IPS-20b (cell line): ENCODE results near the gene BRINP3.

Experiments used
- H3K27ac ChIP-seq: one replicate; pipeline ENCODE4 v1.5.1; 2013; ENCODE audit warnings: low read length
- H3K27me3 ChIP-seq: 2 replicates; pipeline ENCODE4 v1.6.1; 2013; ENCODE audit warnings: mild to moderate bottlenecking, low read length, inconsistent platforms; ENCODE audit not compliant: insufficient read depth
- H3K36me3 ChIP-seq: 2 replicates; pipeline ENCODE4 v1.6.1; 2013; ENCODE audit warnings: low read depth, mild to moderate bottlenecking, inconsistent platforms, low read length, moderate library complexity; ENCODE audit not compliant: insufficient read depth
- H3K4me1 ChIP-seq: 2 replicates; pipeline ENCODE4 v1.6.1; 2013; ENCODE audit warnings: mild to moderate bottlenecking, control low read depth, inconsistent platforms, low read length, moderate library complexity; ENCODE audit not compliant: insufficient read depth
- H3K4me3 ChIP-seq: 2 replicates; pipeline ENCODE4 v1.5.1; 2013; ENCODE audit warnings: mild to moderate bottlenecking, low read length, inconsistent platforms
- H3K9ac ChIP-seq: 2 replicates; pipeline ENCODE4 v1.6.1; 2013; ENCODE audit warnings: low read depth, mild to moderate bottlenecking, inconsistent platforms, low read length, moderate library complexity
- H3K9me3 ChIP-seq: 2 replicates; pipeline ENCODE4 v1.6.1; 2013; ENCODE audit warnings: mild to moderate bottlenecking, low read depth, low read length, inconsistent platforms; ENCODE audit not compliant: insufficient read depth

Gene BRINP3

DNA sequence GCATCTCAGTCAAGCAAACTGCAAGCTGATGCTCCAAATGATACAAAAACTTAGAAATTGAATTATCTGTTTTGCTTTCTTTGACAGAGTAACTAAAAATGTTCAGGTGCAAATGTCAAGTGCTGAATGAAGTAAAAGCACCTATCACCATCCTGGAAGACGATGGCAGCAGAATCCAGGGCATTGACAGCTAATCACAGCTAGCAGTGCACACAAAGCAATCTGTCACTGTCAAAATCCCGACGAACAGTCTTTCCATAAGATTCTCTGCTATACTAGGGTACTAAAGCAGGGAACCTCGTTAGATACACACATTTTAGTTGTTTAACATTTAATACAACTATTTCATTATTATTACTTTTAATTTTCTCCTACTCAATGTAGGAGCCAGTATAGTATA is 233.3 kb downstream of the BRINP3 start:
- H3K36me3 ChIP-seq: no peaks in the 10 kb centered on the region
- no peak overlapping the region for H3K9ac ChIP-seq
- no peaks in the 10 kb centered on the region for H3K27me3 ChIP-seq
- no peak overlapping the region for H3K4me3 ChIP-seq
- H3K9me3 ChIP-seq: no peaks in the 10 kb centered on the region
- no peak overlapping the region for H3K27ac ChIP-seq
- no peaks in the 10 kb centered on the region for H3K4me1 ChIP-seq

DNA sequence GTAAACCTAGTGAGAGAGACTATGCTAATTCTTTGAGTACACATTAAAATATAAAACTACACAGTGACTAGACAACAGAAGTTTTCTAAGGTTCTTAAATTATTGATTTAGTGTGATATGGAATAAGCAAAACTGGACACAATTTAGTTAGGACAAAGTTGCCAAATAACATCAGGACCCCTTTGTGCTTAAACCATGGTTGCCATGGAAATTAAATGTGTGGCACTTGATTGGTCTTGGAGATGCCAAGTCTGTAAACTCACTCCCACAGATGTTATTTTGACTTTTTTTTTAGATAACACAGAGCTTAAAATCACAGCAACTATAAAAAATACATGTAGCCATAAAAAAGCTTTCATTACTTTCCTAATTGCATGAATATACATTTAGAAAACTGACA is 234.6 kb downstream of the BRINP3 start:
- no peaks in the 10 kb centered on the region for H3K9me3 ChIP-seq
- no peak overlapping the region for H3K4me3 ChIP-seq
- H3K27ac ChIP-seq: no peak overlapping the region
- H3K36me3 ChIP-seq: no peaks in the 10 kb centered on the region
- no peak overlapping the region for H3K9ac ChIP-seq
- H3K4me1 ChIP-seq: no peaks in the 10 kb centered on the region
- H3K27me3 ChIP-seq: no peaks in the 10 kb centered on the region

DNA sequence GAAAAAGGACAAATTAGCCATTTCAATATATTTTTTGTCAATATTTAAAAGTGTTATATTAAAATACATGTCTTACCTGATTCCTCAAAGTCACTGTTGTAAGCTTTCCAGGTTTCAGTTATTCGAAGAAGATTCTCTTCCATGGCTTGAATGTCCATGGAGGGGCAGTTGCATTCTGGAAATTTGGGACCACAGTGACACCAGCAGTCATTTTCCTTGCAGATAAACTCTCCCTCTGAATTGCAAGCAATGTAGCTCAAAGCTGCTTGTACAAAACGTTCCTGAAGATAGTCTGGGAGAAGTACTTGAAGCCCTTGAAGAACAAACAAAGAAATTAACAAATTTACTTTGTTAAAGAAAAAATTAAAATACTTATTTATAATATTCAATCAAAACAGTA is 251.7 kb downstream of the BRINP3 start:
- H3K4me3 ChIP-seq: no peak overlapping the region
- H3K36me3 ChIP-seq: no peaks in the 10 kb centered on the region
- no peaks in the 10 kb centered on the region for H3K9me3 ChIP-seq
- H3K27ac ChIP-seq: no peak overlapping the region
- no peak overlapping the region for H3K9ac ChIP-seq
- no peaks in the 10 kb centered on the region for H3K4me1 ChIP-seq
- no peaks in the 10 kb centered on the region for H3K27me3 ChIP-seq

DNA sequence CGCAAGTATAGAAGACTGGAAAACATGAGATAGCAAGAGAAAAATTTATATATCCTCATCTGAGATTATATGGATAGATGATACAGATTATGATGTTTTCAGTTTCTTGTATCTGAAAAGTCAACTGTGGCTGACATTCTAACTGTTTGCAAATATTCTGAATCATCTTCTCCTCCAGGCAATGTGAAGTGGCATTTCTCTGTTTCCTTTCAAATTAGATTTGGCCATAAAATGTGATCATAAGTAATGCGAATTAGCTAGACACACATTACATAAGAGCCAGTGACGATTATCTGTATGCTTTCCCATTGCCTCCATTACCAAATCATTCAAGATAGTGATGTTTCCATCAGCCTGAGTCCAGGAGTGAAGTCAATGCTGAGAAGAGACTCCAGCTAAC is 265.2 kb downstream of the BRINP3 start:
- no peaks in the 10 kb centered on the region for H3K27me3 ChIP-seq
- no peak overlapping the region for H3K9ac ChIP-seq
- H3K4me3 ChIP-seq: no peak overlapping the region
- no peaks in the 10 kb centered on the region for H3K36me3 ChIP-seq
- no peaks in the 10 kb centered on the region for H3K4me1 ChIP-seq
- H3K27ac ChIP-seq: no peak overlapping the region
- H3K9me3 ChIP-seq: no peaks in the 10 kb centered on the region

DNA sequence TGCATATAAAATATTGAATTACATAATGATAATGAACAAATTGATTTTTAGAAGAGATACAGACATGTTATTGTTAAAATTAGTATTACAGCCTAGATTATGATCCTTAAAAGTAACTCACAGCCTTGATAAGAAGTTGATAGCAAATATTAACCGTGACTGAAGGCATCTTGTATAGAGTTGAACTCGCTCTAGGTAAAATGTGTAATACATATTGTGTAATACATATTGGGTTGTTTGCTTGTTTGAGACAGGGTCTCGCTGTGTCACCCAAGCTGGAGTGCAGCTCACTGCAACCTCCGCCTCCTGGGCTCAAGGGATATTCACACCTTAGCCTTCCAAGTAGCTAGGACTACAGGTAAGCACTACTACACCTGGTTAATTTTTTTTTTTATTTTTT is 269.9 kb downstream of the BRINP3 start:
- Histone ChIP-seq H3K9ac (no peak overlapping the region), H3K27me3 (no peaks in the 10 kb centered on the region), H3K36me3 (no peaks in the 10 kb centered on the region), H3K9me3 (no peaks in the 10 kb centered on the region), H3K4me1 (no peaks in the 10 kb centered on the region), H3K4me3 (no peak overlapping the region), H3K27ac (no peak overlapping the region)

DNA sequence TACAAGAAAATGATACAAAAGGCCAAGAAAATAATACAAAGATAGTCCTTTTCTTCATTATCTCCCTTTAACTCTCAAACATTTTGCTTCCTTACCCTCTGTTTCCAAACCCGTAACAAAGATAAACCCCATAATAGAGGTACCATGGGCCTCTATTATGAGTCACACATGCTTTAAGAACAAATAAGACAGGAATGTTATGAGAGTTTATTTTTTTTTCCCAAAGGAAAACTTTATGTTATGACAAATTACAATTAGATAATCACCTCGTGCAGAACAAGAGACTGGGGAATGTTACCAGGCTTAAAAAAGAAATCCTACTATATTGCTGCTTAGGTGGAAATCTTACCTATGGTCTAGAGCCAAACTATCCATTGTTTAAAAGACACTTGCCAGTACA is 272.0 kb downstream of the BRINP3 start:
- no peak overlapping the region for H3K27ac ChIP-seq
- H3K9ac ChIP-seq: no peak overlapping the region
- no peaks in the 10 kb centered on the region for H3K27me3 ChIP-seq
- H3K4me3 ChIP-seq: no peak overlapping the region
- H3K9me3 ChIP-seq: peaks cover 8% of the 10 kb centered on the region; the same call in 1 of the 2 replicates
- H3K36me3 ChIP-seq: no peaks in the 10 kb centered on the region
- H3K4me1 ChIP-seq: no peaks in the 10 kb centered on the region

DNA sequence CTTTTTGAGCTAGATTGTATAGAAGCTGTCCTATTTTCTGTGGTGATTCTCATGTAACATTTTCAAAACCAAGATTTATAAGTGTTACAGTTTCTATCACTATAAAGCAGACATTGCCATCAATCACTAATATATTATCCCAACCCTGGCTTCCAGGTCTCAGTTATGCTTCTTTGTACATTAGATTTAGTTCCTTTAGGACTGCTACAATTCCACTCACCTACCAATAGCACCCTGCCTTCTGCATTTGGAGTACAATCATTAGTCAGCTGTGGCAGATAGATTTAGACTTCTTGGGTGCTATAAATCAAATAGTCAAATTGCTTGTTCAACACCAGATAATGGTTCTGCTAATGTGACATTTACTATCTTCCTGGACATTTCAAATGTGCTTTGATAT is 281.6 kb downstream of the BRINP3 start:
- Histone ChIP-seq H3K27ac (no peak overlapping the region), H3K4me3 (no peak overlapping the region), H3K9ac (no peak overlapping the region), H3K4me1 (no peaks in the 10 kb centered on the region; the same call in 1 of the 2 replicates), H3K36me3 (no peaks in the 10 kb centered on the region), H3K9me3 (no peaks in the 10 kb centered on the region; the same call in 1 of the 2 replicates), H3K27me3 (no peaks in the 10 kb centered on the region)

DNA sequence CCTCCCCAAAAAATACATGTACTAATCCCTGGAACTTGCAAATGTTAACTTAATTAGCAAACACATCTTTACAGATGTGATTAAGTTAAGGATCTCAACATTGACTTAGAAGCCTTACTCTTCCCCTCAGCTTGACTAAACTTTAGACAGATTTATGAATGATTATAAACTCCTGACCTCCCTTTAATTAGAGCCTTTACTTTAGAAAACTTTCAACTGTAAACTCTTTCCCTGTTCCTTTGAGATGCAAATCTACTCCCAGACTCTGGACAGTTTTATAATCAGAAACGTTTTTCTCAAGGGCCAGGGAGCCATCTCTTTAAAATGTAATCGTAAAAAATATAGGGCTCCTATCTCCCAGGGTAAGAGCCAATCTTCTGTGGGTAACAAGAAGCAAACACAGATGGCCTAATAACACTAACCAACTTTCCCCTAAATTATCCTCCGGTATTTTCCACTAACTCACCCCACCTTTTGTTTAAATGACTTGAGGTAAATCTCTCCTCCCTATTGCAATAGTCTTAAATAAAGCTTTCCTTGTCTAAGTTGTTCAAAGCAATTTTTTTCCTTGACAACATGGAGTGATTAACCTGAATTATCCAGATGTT is 284.1 kb downstream of the BRINP3 start:
- H3K4me1 ChIP-seq: no peaks in the 10 kb centered on the region; the same call in 1 of the 2 replicates
- H3K9ac ChIP-seq: no peak overlapping the region
- H3K27me3 ChIP-seq: no peaks in the 10 kb centered on the region
- H3K27ac ChIP-seq: no peak overlapping the region
- H3K36me3 ChIP-seq: no peaks in the 10 kb centered on the region
- H3K9me3 ChIP-seq: no peaks in the 10 kb centered on the region
- H3K4me3 ChIP-seq: no peak overlapping the region

DNA sequence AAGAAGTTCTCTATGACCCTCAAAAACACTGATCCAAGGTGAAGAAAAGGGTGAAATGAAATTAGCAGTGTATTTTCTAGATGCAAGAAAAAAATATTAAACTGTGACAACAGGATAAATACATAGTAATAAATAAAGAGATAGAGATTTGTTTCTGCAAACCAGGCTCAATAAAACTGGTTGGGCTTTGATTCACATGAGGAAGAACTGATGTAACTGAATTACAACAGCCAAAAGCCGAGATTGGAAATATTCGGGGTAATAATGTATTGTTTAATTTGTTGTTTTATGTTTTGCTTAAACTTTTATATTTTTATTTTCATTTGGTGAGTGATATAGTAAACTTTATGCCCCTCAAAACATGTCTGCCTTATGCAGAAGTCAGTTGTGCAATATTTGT is 285.0 kb downstream of the BRINP3 start:
- Histone ChIP-seq H3K4me3 (no peak overlapping the region), H3K36me3 (no peaks in the 10 kb centered on the region), H3K9ac (no peak overlapping the region), H3K9me3 (no peaks in the 10 kb centered on the region), H3K27ac (no peak overlapping the region), H3K27me3 (no peaks in the 10 kb centered on the region), H3K4me1 (no peaks in the 10 kb centered on the region; the same call in 1 of the 2 replicates)

DNA sequence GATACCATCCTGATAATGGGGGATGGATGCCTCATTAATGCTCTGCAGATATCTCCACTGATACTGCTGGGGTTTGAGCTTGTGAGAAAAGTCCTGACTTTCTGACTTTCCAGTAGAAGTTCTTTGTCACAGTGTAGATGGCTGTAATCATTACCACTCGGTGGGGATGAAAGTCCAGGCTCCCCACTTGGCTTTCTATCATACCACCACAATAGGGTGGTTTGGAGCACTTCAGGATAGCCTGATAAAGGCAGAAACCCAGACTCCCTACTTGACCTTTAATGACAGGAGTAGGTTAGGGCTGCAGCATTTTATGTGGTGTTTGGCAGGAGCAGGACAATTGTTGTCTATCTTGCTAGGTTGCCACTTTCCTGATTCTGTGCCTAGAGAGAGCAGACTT is 294.1 kb downstream of the BRINP3 start:
- H3K9me3 ChIP-seq: no peaks in the 10 kb centered on the region
- H3K36me3 ChIP-seq: no peaks in the 10 kb centered on the region
- no peak overlapping the region for H3K4me3 ChIP-seq
- H3K9ac ChIP-seq: no peak overlapping the region
- no peaks in the 10 kb centered on the region for H3K4me1 ChIP-seq
- H3K27ac ChIP-seq: no peak overlapping the region
- no peaks in the 10 kb centered on the region for H3K27me3 ChIP-seq

DNA sequence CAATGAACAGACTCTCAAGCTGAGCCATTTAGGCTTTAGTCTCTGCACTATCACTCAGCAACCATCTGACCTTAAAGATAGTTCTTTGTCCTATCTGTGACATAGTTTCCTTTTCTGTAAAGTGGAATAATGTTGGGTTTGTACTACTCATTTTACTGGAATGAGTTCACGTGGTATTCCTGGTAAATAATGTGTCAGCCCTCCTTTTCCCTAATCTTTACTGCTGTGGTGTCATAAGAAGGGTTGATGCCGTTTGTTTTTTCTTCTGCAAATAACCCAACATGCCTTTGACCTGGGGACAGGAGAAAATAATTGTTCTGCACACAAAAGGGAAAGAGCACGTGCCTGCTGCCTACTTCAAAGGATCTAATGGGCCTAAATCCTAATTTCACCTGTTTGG is 297.8 kb downstream of the BRINP3 start:
- Histone ChIP-seq H3K36me3 (no peaks in the 10 kb centered on the region), H3K27ac (no peak overlapping the region), H3K27me3 (no peaks in the 10 kb centered on the region), H3K4me1 (no peaks in the 10 kb centered on the region), H3K9me3 (no peaks in the 10 kb centered on the region), H3K9ac (no peak overlapping the region), H3K4me3 (no peak overlapping the region)

DNA sequence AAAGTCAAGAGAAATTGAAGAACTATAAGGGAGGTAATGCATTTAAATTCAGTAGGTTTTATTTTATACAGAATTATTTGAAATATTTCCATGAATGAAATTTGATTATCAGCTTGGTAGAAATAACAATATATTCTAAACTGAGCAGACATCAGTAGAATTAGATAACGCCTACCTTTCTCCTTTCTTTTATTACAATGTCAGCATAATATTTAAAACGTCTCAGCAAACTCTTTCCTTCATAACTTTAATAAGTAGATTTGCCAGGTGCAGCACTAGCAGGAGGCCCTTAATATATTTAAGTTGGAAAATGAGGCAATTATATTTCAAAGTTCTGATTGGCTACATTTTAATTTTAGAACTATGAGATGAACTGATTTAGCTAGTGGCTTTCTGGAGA is 298.8 kb downstream of the BRINP3 start:
- Histone ChIP-seq H3K27me3 (no peaks in the 10 kb centered on the region), H3K9me3 (no peaks in the 10 kb centered on the region), H3K4me1 (no peaks in the 10 kb centered on the region), H3K36me3 (no peaks in the 10 kb centered on the region), H3K9ac (no peak overlapping the region), H3K4me3 (no peak overlapping the region), H3K27ac (no peak overlapping the region)
